Heart left ventricle (tissue), 13 donors: ENCODE data around the gene TENT5C.

Experiments
- POLR2A ChIP-seq, 2 donors: fragments of 450-650 bp; IDR thresholded peaks; one replicate each; pipeline ENCODE4 v1.6.1; 2017; ENCODE audit warnings: antibody characterized with exemption in 2 of 2, mild to moderate bottlenecking in 2 of 2, moderate library complexity in 2 of 2
- TF ChIP-seq, protein P1 (sequence below), 12 donors: fragments of 200-600 bp; sonication (generic) in 4 of 12; IDR thresholded peaks; one replicate each; pipeline versions ENCODE4 v1.5.0 to v1.8.0; 2018 to 2022; ENCODE audit warnings: antibody characterized with exemption in 12 of 12, mild to moderate bottlenecking in 5 of 12
- donor health status: ischemic (EF 13 %, LVEDD 7.1; RV severe dilation, severe dysfunction).
- donor health status: DM: no; HTN: yes; CAD: no.
- donor health status: DM: no; HTN: no; CAD: no.
- donor health status: ischemic (EF 25% LVEDD 6.9; RV normal size, moderate dysfunction).
- donor health status: ischemic (EF 25% LVEDD 5.7; RV mildly dilated, moderate dysfunction).
- donor health status: ischemic (EF 35%, LVEDD 5.7; RV mildly dilated, moderate dysfunction).
- donor health status: nonischemic (EF 11% LVEDD 7.7; RV severe dilation, severe dysfunction).
- donor health status: DM: yes; HTN: yes; CAD: no.
- donor health status: PGD.
- donor health status: ischemic (EF 29% LVEDD 5.4; RV normal size, mild dysfunction).
- donor health status: nonischemic (EF 23%, LVEDD 6.1; RV moderate dilation, normal function).

DNA sequence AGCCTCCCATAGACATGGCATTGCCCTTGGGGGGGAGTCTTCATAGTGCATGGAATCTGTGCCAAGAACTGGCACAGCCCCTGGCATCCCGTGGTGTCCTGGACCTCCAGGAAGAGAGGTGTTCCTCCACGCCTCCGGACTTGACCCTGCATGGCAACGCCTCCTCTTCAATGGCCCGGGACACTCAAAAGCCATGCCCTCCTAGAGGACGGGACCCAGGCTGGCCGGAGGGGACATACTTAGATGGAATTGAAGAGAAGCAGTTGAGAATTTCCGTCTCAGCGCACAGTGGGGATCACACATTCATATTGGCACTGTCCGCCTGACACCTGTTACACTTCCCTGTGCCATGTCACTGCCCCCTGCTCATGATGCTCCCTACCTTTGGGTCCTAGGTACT, 38.4 kb upstream of the TENT5C start:
- TF ChIP-seq, protein P1, sequence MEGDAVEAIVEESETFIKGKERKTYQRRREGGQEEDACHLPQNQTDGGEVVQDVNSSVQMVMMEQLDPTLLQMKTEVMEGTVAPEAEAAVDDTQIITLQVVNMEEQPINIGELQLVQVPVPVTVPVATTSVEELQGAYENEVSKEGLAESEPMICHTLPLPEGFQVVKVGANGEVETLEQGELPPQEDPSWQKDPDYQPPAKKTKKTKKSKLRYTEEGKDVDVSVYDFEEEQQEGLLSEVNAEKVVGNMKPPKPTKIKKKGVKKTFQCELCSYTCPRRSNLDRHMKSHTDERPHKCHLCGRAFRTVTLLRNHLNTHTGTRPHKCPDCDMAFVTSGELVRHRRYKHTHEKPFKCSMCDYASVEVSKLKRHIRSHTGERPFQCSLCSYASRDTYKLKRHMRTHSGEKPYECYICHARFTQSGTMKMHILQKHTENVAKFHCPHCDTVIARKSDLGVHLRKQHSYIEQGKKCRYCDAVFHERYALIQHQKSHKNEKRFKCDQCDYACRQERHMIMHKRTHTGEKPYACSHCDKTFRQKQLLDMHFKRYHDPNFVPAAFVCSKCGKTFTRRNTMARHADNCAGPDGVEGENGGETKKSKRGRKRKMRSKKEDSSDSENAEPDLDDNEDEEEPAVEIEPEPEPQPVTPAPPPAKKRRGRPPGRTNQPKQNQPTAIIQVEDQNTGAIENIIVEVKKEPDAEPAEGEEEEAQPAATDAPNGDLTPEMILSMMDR (IDR thresholded peaks at IDR 0.05), result no peak
- no peak for TF ChIP-seq POLR2A (IDR thresholded peaks at IDR 0.05)
